SU-DHL-6 (cell line): ENCODE measurements around the gene KIF24.

Experiments used
- EZH2phosphoT487 ChIP-seq: fragments of 200-600 bp; sonication (generic), shearing (Covaris generic); conservative IDR thresholded peaks from 2 replicates; pipeline ENCODE4 v1.6.1; 2018; ENCODE audit warnings: mild to moderate bottlenecking, antibody characterized with exemption, low read length, moderate library complexity, mixed read lengths
- TF ChIP-seq, protein P1 (sequence below): fragments of 200-600 bp; sonication (generic); IDR thresholded peaks from one replicate; pipeline ENCODE4 v1.5.1; 2017; ENCODE audit warnings: antibody characterized with exemption, mild to moderate bottlenecking, low read length, moderate library complexity; ENCODE audit not compliant: insufficient read depth, poor library complexity, severe bottlenecking

- TF ChIP-seq, protein P1, sequence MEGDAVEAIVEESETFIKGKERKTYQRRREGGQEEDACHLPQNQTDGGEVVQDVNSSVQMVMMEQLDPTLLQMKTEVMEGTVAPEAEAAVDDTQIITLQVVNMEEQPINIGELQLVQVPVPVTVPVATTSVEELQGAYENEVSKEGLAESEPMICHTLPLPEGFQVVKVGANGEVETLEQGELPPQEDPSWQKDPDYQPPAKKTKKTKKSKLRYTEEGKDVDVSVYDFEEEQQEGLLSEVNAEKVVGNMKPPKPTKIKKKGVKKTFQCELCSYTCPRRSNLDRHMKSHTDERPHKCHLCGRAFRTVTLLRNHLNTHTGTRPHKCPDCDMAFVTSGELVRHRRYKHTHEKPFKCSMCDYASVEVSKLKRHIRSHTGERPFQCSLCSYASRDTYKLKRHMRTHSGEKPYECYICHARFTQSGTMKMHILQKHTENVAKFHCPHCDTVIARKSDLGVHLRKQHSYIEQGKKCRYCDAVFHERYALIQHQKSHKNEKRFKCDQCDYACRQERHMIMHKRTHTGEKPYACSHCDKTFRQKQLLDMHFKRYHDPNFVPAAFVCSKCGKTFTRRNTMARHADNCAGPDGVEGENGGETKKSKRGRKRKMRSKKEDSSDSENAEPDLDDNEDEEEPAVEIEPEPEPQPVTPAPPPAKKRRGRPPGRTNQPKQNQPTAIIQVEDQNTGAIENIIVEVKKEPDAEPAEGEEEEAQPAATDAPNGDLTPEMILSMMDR = no peak
- no peak for TF ChIP-seq EZH2phosphoT487
These were observed 5.8 kb upstream of the KIF24 start for GRCh38 chr9:34334916-34335315.
